Measurements from ENCODE around the gene MARCO. TPM values are rescaled to one million over a fixed set of nuclear protein-coding genes. Genes with fewer than 3 reads are reported as not detected.

MARCO gene, protein sequence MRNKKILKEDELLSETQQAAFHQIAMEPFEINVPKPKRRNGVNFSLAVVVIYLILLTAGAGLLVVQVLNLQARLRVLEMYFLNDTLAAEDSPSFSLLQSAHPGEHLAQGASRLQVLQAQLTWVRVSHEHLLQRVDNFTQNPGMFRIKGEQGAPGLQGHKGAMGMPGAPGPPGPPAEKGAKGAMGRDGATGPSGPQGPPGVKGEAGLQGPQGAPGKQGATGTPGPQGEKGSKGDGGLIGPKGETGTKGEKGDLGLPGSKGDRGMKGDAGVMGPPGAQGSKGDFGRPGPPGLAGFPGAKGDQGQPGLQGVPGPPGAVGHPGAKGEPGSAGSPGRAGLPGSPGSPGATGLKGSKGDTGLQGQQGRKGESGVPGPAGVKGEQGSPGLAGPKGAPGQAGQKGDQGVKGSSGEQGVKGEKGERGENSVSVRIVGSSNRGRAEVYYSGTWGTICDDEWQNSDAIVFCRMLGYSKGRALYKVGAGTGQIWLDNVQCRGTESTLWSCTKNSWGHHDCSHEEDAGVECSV
- total RNA-seq, result not detected in 2 replicates

DNA sequence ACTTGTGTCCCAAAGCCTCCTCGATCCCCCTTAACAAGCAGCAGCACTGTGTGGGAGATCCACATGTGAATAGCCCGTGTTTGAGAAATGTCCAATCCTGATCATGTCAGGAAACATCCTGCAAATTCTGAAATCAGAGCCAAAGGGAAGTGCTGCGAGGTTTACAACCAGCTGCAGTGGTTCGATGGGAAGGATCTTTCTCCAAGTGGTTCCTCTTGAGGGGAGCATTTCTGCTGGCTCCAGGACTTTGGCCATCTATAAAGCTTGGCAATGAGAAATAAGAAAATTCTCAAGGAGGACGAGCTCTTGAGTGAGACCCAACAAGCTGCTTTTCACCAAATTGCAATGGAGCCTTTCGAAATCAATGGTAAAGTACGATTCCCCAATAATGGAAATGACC, at the start of gene MARCO:
Gene MARCO (plus strand): TSS at position 164 of the 400 bp plus-strand sequence. CDS start 107 bp downstream, at position 271.

Other genes with a start within 250 kb of the MARCO start
- not detected in 2 replicates for gene EN1, start 94.5 kb upstream of the MARCO start, total RNA-seq
- gene C1QL2, start 216.6 kb downstream of the MARCO start, total RNA-seq, result not detected in 2 replicates

Measured in myometrial cell (primary cell).